Tibial artery (tissue), 4 donors: ENCODE data around the gene DND1.

Experiments
- DNase-seq, 2 donors: peaks; one replicate each; pipeline ENCODE4 v3.0.0-alpha.2; 2019
- H3K27ac ChIP-seq, 2 donors: fragments of 200-600 bp; sonication (generic) in 1 of 2; 1 replicate in 1 of 2; 2 replicates in 1 of 2; pipeline ENCODE4 v1.5.1; 2018 to 2019; ENCODE audit warnings: mild to moderate bottlenecking in 1 of 2
- H3K27me3 ChIP-seq, 2 donors: fragments of 200-600 bp; sonication (generic) in 1 of 2; one replicate each; pipeline versions ENCODE4 v1.5.1 to v1.6.0; 2016 to 2019
- H3K36me3 ChIP-seq, 3 donors: fragments of 200-600 bp; sonication (generic) in 2 of 3; one replicate each; pipeline ENCODE4 v1.5.1; 2016 to 2019; ENCODE audit warnings: mild to moderate bottlenecking in 2 of 3
- H3K4me1 ChIP-seq, 4 donors: fragments of 200-600 bp; sonication (generic) in 2 of 4; 1 replicate in 3 of 4; 2 replicates in 1 of 4; pipeline ENCODE4 v1.5.1; 2016 to 2019
- H3K4me3 ChIP-seq, 2 donors: fragments of 200-600 bp; sonication (generic) in 1 of 2; 1 replicate in 1 of 2; 2 replicates in 1 of 2; pipeline ENCODE4 v1.5.1; 2018 to 2019; ENCODE audit warnings: mild to moderate bottlenecking in 2 of 2
- H3K9me3 ChIP-seq, 3 donors: fragments of 200-600 bp; sonication (generic) in 1 of 3; one replicate each; pipeline ENCODE4 v1.5.1; 2016 to 2019
- CTCF ChIP-seq, 2 experiments: fragments of 200-600 bp in 1 of 2; fragments of 450-650 bp in 1 of 2; IDR thresholded peaks; one replicate each; pipeline ENCODE4 v1.5.1; 2017 to 2019; ENCODE audit warnings: antibody characterized with exemption in 2 of 2, mild to moderate bottlenecking in 1 of 2, moderate library complexity in 1 of 2
- intact Hi-C: fragments of 100-400 bp; cut with DNase I; formaldehyde crosslinking; loops from one replicate; pipeline ENCODE4 v1.15.0; 2023; ENCODE audit warnings: low total_unique reads

The DND1 gene

GRCh38 chr5:140622301-140622700 lies 51.1 kb downstream of the DND1 start:
- intact Hi-C loops, result no loop called here
- Histone ChIP-seq H3K27me3 (no peaks in the 10 kb centered on the region), H3K4me3 (no peak overlapping the region), H3K9me3 (no peaks in the 10 kb centered on the region), H3K36me3 (no peaks in the 10 kb centered on the region), H3K27ac (no peak overlapping the region), H3K4me1 (no peaks in the 10 kb centered on the region)
- TF ChIP-seq CTCF (IDR thresholded peaks at IDR 0.05), result no peak
- DNase-seq, result no peak
